GM23338 (cell line): ENCODE measurements around the gene THEM5. TPM values are rescaled to one million over a fixed set of nuclear protein-coding genes. Genes with fewer than 3 reads are reported as not detected.

Source experiments
- ATAC-seq: fragments of 200-7000 bp; cut with Tn5 transposase; 3 replicates; pipeline ENCODE4 v1.9.1; 2020
- DNase-seq: peaks from one replicate; pipeline ENCODE4 v3.0.0-alpha.2; 2015; ENCODE audit warnings: low spot score
- H2AFZ ChIP-seq: fragments of 200-600 bp; sonication (generic); 2 replicates; pipeline ENCODE4 v1.8.0; 2016; ENCODE audit warnings: antibody characterized with exemption, mild to moderate bottlenecking, moderate library complexity
- H3F3A ChIP-seq: fragments of 200-600 bp; sonication (generic); replicated peaks from 2 replicates; pipeline ENCODE4 v1.8.0; 2017; ENCODE audit warnings: antibody characterized with exemption, mixed run types, low read depth
- H3K27ac ChIP-seq: fragments of 200-600 bp; sonication (generic); 2 replicates; pipeline ENCODE4 v1.6.1; 2016; ENCODE audit warnings: low read depth
- H3K27me3 ChIP-seq: fragments of 200-600 bp; sonication (generic); 2 replicates; pipeline ENCODE4 v1.8.0; 2016; ENCODE audit warnings: mild to moderate bottlenecking, mixed run types, moderate library complexity; ENCODE audit not compliant: insufficient read depth
- H3K36me3 ChIP-seq: fragments of 200-600 bp; sonication (generic); 2 replicates; pipeline ENCODE4 v1.8.0; 2016; ENCODE audit warnings: mild to moderate bottlenecking; ENCODE audit not compliant: insufficient read depth
- H3K4me1 ChIP-seq: fragments of 200-600 bp; sonication (generic); 2 replicates; pipeline ENCODE4 v1.8.0; 2016; ENCODE audit warnings: mild to moderate bottlenecking, moderate library complexity; ENCODE audit not compliant: insufficient read depth
- H3K4me2 ChIP-seq: fragments of 200-600 bp; sonication (generic); 2 replicates; pipeline ENCODE4 v1.7.1; 2017; ENCODE audit warnings: mixed run types
- H3K4me3 ChIP-seq: fragments of 200-600 bp; sonication (generic); 2 replicates; pipeline ENCODE4 v1.6.1; 2016; ENCODE audit warnings: mixed run types
- H3K79me2 ChIP-seq: fragments of 200-600 bp; sonication (generic); replicated peaks from 2 replicates; pipeline ENCODE4 v1.8.0; 2017; ENCODE audit warnings: mild to moderate bottlenecking; ENCODE audit not compliant: insufficient read depth
- H3K9me2 ChIP-seq: fragments of 200-600 bp; sonication (generic); 2 replicates; pipeline ENCODE4 v1.8.0; 2017; ENCODE audit not compliant: insufficient read depth
- H4K20me1 ChIP-seq: fragments of 200-600 bp; sonication (generic); replicated peaks from 2 replicates; pipeline ENCODE4 v1.8.0; 2017; ENCODE audit warnings: mild to moderate bottlenecking; ENCODE audit not compliant: insufficient read depth
- H3K27ac Mint-ChIP-seq: 2 replicates; pipeline ENCODE4 v1.8.0; 2020; ENCODE audit warnings: inconsistent platforms, mild to moderate bottlenecking, moderate library complexity, mixed read lengths
- H3K27me3 Mint-ChIP-seq: 3 replicates; pipeline ENCODE4 v1.8.0; 2022; ENCODE audit warnings: low read depth, mild to moderate bottlenecking, moderate library complexity, mixed read lengths, inconsistent platforms; ENCODE audit not compliant: insufficient read depth, poor library complexity
- H3K36me3 Mint-ChIP-seq: 3 replicates; pipeline ENCODE4 v1.8.0; 2021; ENCODE audit warnings: low read depth, mild to moderate bottlenecking, inconsistent platforms, moderate library complexity, mixed read lengths
- H3K4me1 Mint-ChIP-seq: 3 replicates; pipeline ENCODE4 v1.8.0; 2020; ENCODE audit warnings: mild to moderate bottlenecking, inconsistent platforms, mixed read lengths
- H3K4me3 Mint-ChIP-seq: 3 replicates; pipeline ENCODE4 v1.8.0; 2021; ENCODE audit warnings: moderate library complexity, mild to moderate bottlenecking, inconsistent platforms, mixed read lengths
- H3K9me3 Mint-ChIP-seq: 3 replicates; pipeline ENCODE4 v1.8.0; 2020; ENCODE audit warnings: moderate library complexity, mild to moderate bottlenecking, inconsistent platforms, mixed read lengths
- CTCF ChIP-seq, 2 experiments: fragments of 200-600 bp in 1 of 2; sonication (generic) in 1 of 2; conservative IDR thresholded peaks; 2 replicates each; pipeline versions ENCODE4 v1.5.1 to v1.6.1; 2016 to 2017; ENCODE audit warnings: antibody characterized with exemption in 2 of 2, low read depth in 2 of 2, mild to moderate bottlenecking in 2 of 2, moderate library complexity in 1 of 2
- REST ChIP-seq: IDR thresholded peaks from one replicate; pipeline ENCODE4 v1.6.1; 2018; ENCODE audit warnings: antibody characterized with exemption; ENCODE audit not compliant: unreplicated experiment
- polyA plus RNA-seq: library from polyadenylated mRNA; unstranded; fragments of >200 nt; fragmentation: Nextera tagmentation; extraction: Ambion mirVana; gene quantifications from 2 replicates; pipeline ENCODE4 v1.2.1, GENCODE V29; 2016
- total RNA-seq: library from RNA; depleted of rRNA; stranded (reverse); fragments of >200 nt; shearing (Covaris generic); gene quantifications from 2 replicates; pipeline ENCODE4 v1.2.3, GENCODE V29; 2014

Gene THEM5
- total and polyA plus RNA-seq, 2 experiments from 2014 or later: not detected

DNA sequence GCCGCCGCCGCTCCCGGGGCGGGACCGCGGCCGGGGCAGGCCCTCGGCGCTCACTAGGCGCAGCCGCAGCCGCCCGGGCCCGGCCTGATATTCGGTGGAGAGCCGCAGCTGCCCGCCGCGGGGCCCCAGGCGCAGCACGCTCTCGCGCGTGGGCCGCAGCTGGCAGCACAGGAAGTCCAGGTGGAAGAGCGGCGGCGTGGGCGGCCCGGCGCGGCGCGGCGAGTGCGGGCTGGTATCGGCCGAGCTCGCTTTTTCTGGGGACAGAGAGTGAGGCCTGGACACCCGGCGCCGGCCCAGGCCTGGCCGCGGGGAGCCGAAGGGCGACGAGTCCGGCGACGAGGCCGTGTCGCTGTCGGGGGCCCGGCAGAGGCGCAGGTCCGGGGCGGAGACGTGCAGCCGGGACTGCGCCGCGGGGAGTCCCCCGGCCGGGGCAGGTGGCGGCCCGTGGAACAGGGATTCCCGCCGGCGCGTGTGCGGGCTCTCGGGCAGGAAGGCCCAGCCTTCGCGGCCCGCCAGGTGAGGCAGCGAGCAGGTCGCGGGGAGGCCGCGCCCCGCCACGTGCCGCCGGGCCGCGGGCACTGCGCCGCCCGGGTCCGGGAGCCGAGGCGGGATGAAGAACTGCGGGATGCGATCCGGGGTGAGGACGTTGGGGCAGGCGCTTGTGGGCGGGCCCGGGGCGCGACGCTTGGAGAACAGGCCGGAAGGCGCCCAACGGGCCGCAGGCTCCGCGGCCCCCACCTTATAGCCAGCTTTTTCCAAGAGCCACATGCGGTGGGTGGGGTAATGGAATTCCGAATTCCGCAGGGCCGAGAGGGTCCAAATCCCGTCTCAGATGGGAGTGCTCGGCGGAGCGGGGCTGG is 15.1 kb downstream of the THEM5 start:
- ATAC-seq (peak; percentile 18), DNase-seq (peak; percentile 76)
- H3K4me2 ChIP-seq: peak overlapping the region; percentile 96

More for the DNA sequence above, 15.1 kb downstream of the THEM5 start:
- no peaks in the 10 kb centered on the region for H3K79me2 ChIP-seq
- peak overlapping the region; percentile 99 for H2AFZ ChIP-seq
- peaks cover 45% of the 10 kb centered on the region for H3K27me3 ChIP-seq
- no peaks in the 10 kb centered on the region for H4K20me1 ChIP-seq
- peak overlapping the region; percentile 84 for H3K4me3 ChIP-seq
- peaks cover 4% of the 10 kb centered on the region; the same call in 2 of the 3 replicates for H3K9me3 Mint-ChIP-seq
- H3K36me3 Mint-ChIP-seq: no peaks in the 10 kb centered on the region
- no peak overlapping the region for H3K27ac Mint-ChIP-seq
- no peaks in the 10 kb centered on the region for H3K9me2 ChIP-seq
- peaks cover 30% of the 10 kb centered on the region for H3K27me3 Mint-ChIP-seq
- peaks cover 21% of the 10 kb centered on the region for H3K4me1 ChIP-seq
- peaks cover 25% of the 10 kb centered on the region for H3K4me1 Mint-ChIP-seq
- TF ChIP-seq CTCF (conservative IDR thresholded peaks at IDR 0.05; ENCODE audit: low read depth in 2 of 2) (no peak), REST (no peak)
- peaks cover 5% of the 10 kb centered on the region; the same call in 1 of the 2 replicates for H3F3A ChIP-seq
- H3K4me3 Mint-ChIP-seq: peak overlapping the region; percentile 86
- H3K27ac ChIP-seq: no peak overlapping the region
- no peaks in the 10 kb centered on the region for H3K36me3 ChIP-seq
